Testis (tissue), 2 donors: ENCODE measurements around the gene SEPTIN2.

Experiments
- CTCF ChIP-seq, 3 experiments: fragments of 450-650 bp in 2 of 3; fragments of 200-600 bp in 1 of 3; sonication (generic) in 1 of 3; IDR thresholded peaks; one replicate each; pipeline ENCODE4 v1.5.1; 2016 to 2019; ENCODE audit warnings: antibody characterized with exemption in 3 of 3, mild to moderate bottlenecking in 2 of 3, moderate library complexity in 1 of 3
- POLR2A ChIP-seq: fragments of 450-650 bp; IDR thresholded peaks from one replicate; pipeline ENCODE4 v1.6.1; 2017; ENCODE audit warnings: antibody characterized with exemption, mild to moderate bottlenecking, moderate library complexity

- TF ChIP-seq CTCF (IDR thresholded peaks at IDR 0.05), result no peak
- TF ChIP-seq POLR2A, result no peak
Measured at GRCh38 chr2:241298673-241299072, 17.1 kb upstream of the SEPTIN2 start.
